K562 (cell line): Measurements from ENCODE around the gene FANCD2. TPM values are rescaled to one million over a fixed set of nuclear protein-coding genes. Genes with fewer than 3 reads are reported as not detected.

Source experiments
- ATAC-seq: fragments of 200-7000 bp; cut with Tn5 transposase; 3 replicates; pipeline ENCODE4 v1.9.1; 2020; ENCODE audit warnings: moderate library complexity
- BruUV-seq: library from RNA; stranded (reverse); fragments of 400-500 nt; replicated peaks from 2 replicates; lab custom pipeline; 2021; lab: Mats Ljungman, UMichigan
- CTCF ChIA-PET: fragments of 300-600 bp; formaldehyde crosslinking; extraction: SDS; loops from one replicate; lab custom pipeline; 2021; ENCODE audit warnings: low intra/inter-chr PET ratio; lab: Yijun Ruan, JAX
- POLR2A ChIA-PET: fragments of 300-600, 350-650 bp; sonication (Branson Sonifier 250); formaldehyde crosslinking; extraction: SDS; loops from one replicate; lab custom pipeline; 2021; ENCODE audit warnings: antibody characterized with exemption, inconsistent platforms; lab: Yijun Ruan, JAX
- DNase-seq, 4 experiments: peaks; one replicate each; pipeline versions ENCODE4 v3.0.0 to v3.0.0-alpha.2; 2011 to 2018; ENCODE audit warnings: low spot score in 3 of 4, mixed read lengths in 3 of 4; ENCODE audit errors: extremely low read depth in 1 of 4
- FAIRE-seq: peaks from 2 replicates; lab custom pipeline; 2011; peaks lifted over from hg19 to GRCh38; lab: Jason Lieb, UNC
- H2AFZ ChIP-seq: 2 replicates; pipeline ENCODE4 v1.6.0; 2011; ENCODE audit warnings: low read depth, low read length, control low read depth, inconsistent platforms
- H3K27ac ChIP-seq: fragments of 200-600 bp; 3 replicates; pipeline ENCODE4 v1.8.0; 2011; ENCODE audit warnings: low read depth, mild to moderate bottlenecking, control low read depth, inconsistent platforms, low read length, moderate library complexity, mixed read lengths; ENCODE audit errors: extremely low read depth
- H3K27me3 ChIP-seq, 2 experiments: fragments of 300-600 bp in 1 of 2; 2 replicates in 1 of 2; 3 replicates in 1 of 2; pipeline versions ENCODE4 v1.6.0 to v1.8.0; 2011; ENCODE audit warnings: inconsistent platforms in 2 of 2, low read length in 2 of 2, mild to moderate bottlenecking in 1 of 2, mixed read lengths in 1 of 2, moderate library complexity in 1 of 2; ENCODE audit not compliant: control insufficient read depth in 2 of 2, insufficient read depth in 2 of 2
- H3K36me3 ChIP-seq: fragments of 300-600 bp; 3 replicates; pipeline ENCODE4 v1.8.0; 2011; ENCODE audit warnings: mild to moderate bottlenecking, low read length, inconsistent platforms; ENCODE audit not compliant: control insufficient read depth, insufficient read depth
- H3K4me1 ChIP-seq, 2 experiments: fragments of 200-600 bp in 1 of 2; replicated peaks in 1 of 2; 2 replicates in 1 of 2; 3 replicates in 1 of 2; pipeline versions ENCODE4 v1.5.1 to v1.8.0; 2011; ENCODE audit warnings: inconsistent platforms in 2 of 2, low read length in 2 of 2, mild to moderate bottlenecking in 1 of 2, mixed read lengths in 1 of 2, moderate library complexity in 1 of 2; ENCODE audit not compliant: control insufficient read depth in 2 of 2, insufficient read depth in 2 of 2
- H3K4me2 ChIP-seq: 2 replicates; pipeline ENCODE4 v1.6.1; 2011; ENCODE audit warnings: low read length, control low read depth, inconsistent platforms, mixed read lengths; ENCODE audit not compliant: insufficient read depth
- H3K4me3 ChIP-seq: fragments of 200-600 bp; sonication (generic), shearing (Covaris generic); 2 replicates; pipeline ENCODE4 v1.5.1; 2016; ENCODE audit warnings: control low read depth, inconsistent platforms
- H3K79me2 ChIP-seq: fragments of 200-600 bp; 3 replicates; pipeline ENCODE4 v1.8.0; 2011; ENCODE audit warnings: low read length, inconsistent platforms; ENCODE audit not compliant: control insufficient read depth, insufficient read depth
- H3K9ac ChIP-seq, 2 experiments: 2 replicates each; pipeline versions ENCODE4 v1.6.0 to v1.6.1; 2011; ENCODE audit warnings: low read depth in 2 of 2, low read length in 2 of 2, control low read depth in 1 of 2, inconsistent platforms in 1 of 2, mild to moderate bottlenecking in 1 of 2, mixed read lengths in 1 of 2; ENCODE audit not compliant: insufficient read depth in 1 of 2
- H3K9me1 ChIP-seq: one replicate; pipeline ENCODE4 v1.6.0; 2011; ENCODE audit warnings: inconsistent platforms, mild to moderate bottlenecking, low read length, moderate library complexity; ENCODE audit not compliant: control insufficient read depth, insufficient read depth
- H3K9me3 ChIP-seq: replicated peaks from 2 replicates; pipeline ENCODE4 v1.5.1; 2011; ENCODE audit warnings: low read depth, low read length, inconsistent platforms; ENCODE audit not compliant: control insufficient read depth, insufficient read depth
- H4K20me1 ChIP-seq: replicated peaks from 2 replicates; pipeline ENCODE4 v1.6.1; 2011; ENCODE audit warnings: low read length, inconsistent platforms, mixed read lengths; ENCODE audit not compliant: control insufficient read depth, insufficient read depth
- ASH1L ChIP-seq: fragments of 450-650 bp; IDR thresholded peaks from 2 replicates; pipeline ENCODE4 v1.6.1; 2018; ENCODE audit warnings: borderline replicate concordance, mild to moderate bottlenecking, low read depth; ENCODE audit not compliant: partially characterized antibody
- BCOR ChIP-seq: fragments of 450-650 bp; IDR thresholded peaks from 2 replicates; pipeline ENCODE4 v1.6.1; 2016
- FOXA3 ChIP-seq, 2 experiments: fragments of 450-650 bp in 1 of 2; sonication (generic) in 1 of 2; formaldehyde crosslinking; IDR thresholded peaks in 1 of 2; conservative IDR thresholded peaks in 1 of 2; 2 replicates each; pipeline versions ENCODE4 v1.4.0 to v1.8.0; 2020 to 2022; ENCODE audit warnings: mild to moderate bottlenecking in 2 of 2, missing genetic modification reagents in 1 of 2
- KDM5B ChIP-seq: fragments of 200-600 bp; sonication (generic); IDR thresholded peaks from 2 replicates; pipeline ENCODE4 v1.6.1; 2012; ENCODE audit warnings: low read depth, mild to moderate bottlenecking, moderate library complexity, low read length, control low read depth, inconsistent platforms; ENCODE audit not compliant: insufficient replicate concordance
- MECOM ChIP-seq: fragments of 250-450 bp; sonication (Bioruptor Pico); IDR thresholded peaks from 2 replicates; pipeline ENCODE4 v1.8.0; 2022; ENCODE audit warnings: inconsistent platforms
- ZNF121 ChIP-seq: sonication (generic); formaldehyde crosslinking; conservative IDR thresholded peaks from 2 replicates; pipeline ENCODE4 v1.8.0; 2022; ENCODE audit warnings: missing genetic modification reagents
- ZZZ3 ChIP-seq: fragments of 450-650 bp; IDR thresholded peaks from 2 replicates; pipeline ENCODE4 v1.6.1; 2016; ENCODE audit warnings: antibody characterized with exemption, mild to moderate bottlenecking, moderate library complexity
- WGBS: fragments of 100-300 bp; shearing (Covaris generic); methylation state at CpG from one replicate; pipeline ENCODE4 v1.1.6; 2016; ENCODE audit warnings: low coverage, mixed read lengths; ENCODE audit not compliant: insufficient coverage; ENCODE audit errors: missing lambda C conversion rate; 5-methylcytosine and 5-hydroxymethylcytosine counted together
- in situ Hi-C: fragments of 300-500 bp; cut with MboI; formaldehyde crosslinking; loops from 4 replicates; pipeline ENCODE4 v1.15.0; 2018; ENCODE audit warnings: inconsistent platforms, mixed read lengths
- intact Hi-C: fragments of 100-400 bp; cut with micrococcal nuclease; formaldehyde crosslinking; loops from 2 replicates; pipeline ENCODE4 v1.14.2; 2022
- polyA plus RNA-seq, 8 experiments: library from polyadenylated mRNA; depleted of rRNA in 4 of 8; stranded (reverse) in 5 of 8; unstranded in 3 of 8; fragments of >200 nt; fragmentation: Nextera tagmentation in 2 of 8; fragmentation: Illumina TruSeq in 1 of 8; extraction: Ambion mirVana in 2 of 8; extraction: Trizol in 1 of 8; gene quantifications; 2 replicates each; pipeline versions ENCODE4 v1.2.1 to v1.2.3, GENCODE V29; 2011 to 2014; ENCODE audit warnings: inconsistent platforms in 1 of 8, missing spikeins in 1 of 8
- total RNA-seq, 7 experiments: library from RNA; depleted of rRNA in 6 of 7; stranded (reverse); fragments of >200 nt in 6 of 7; fragmentation: Illumina TruSeq in 2 of 7; extraction: Trizol in 2 of 7; gene quantifications; 2 replicates each; pipeline versions ENCODE4 v1.2.1 to v1.2.3, GENCODE V29; 2011 to 2021; ENCODE audit warnings: low replicate concordance in 1 of 7
- TF ChIP-seq, protein P1 (sequence below), 2 experiments: IDR thresholded peaks in 1 of 2; conservative IDR thresholded peaks in 1 of 2; 2 replicates each; pipeline ENCODE4 v1.6.1; 2016; ENCODE audit warnings: low read depth in 2 of 2, mild to moderate bottlenecking in 1 of 2, missing compliant biosample characterization in 1 of 2, missing genetic modification characterization in 1 of 2, moderate library complexity in 1 of 2
- TF ChIP-seq, protein P2 (sequence below): fragments of 250-450 bp; sonication (Bioruptor Pico); IDR thresholded peaks from 2 replicates; pipeline ENCODE4 v1.5.0; 2021; ENCODE audit warnings: mild to moderate bottlenecking, moderate library complexity

The FANCD2 gene
- total and polyA plus RNA-seq, 9 of the 15 experiments (the other 6 are each of a cell fraction or from before 2014, with no cell fraction given), result 59.4 to 137 (median 96.1) TPM

DNA sequence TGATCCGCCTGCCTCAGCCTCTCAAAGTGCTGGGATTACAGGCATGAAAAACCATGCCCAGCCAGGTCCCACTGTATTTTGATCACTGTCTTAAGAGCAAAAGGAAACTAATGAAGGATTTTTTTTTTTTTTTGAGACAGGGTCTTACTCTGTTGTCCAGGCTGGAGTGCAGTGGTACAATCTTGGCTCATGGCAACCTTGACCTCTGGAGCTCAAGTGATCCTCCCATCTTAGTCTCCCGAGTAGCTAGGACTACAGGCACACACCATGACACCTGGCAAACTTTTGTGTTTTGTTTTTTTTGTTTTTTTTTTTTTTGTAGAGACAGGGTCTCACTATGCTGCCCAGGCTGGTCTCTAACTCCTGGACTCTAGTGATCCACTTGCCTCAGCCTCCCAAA is 46.0 kb upstream of the FANCD2 start:
- ChIA-PET CTCF (no interaction called here), POLR2A (interaction anchor here (1.0 to 4.6 kb wide), 3 partner anchors 7 to 24 kb away, joined by 3 to 53 read pairs (median 20); partner anchors contain the start of gene EMC3)
- FAIRE-seq (no peak), ATAC-seq (no peak), DNase-seq (no peak)
- H3K4me3 ChIP-seq, result no peak overlapping the region
- H4K20me1 ChIP-seq, result no peaks in the 10 kb centered on the region
- WGBS, result 97% methylated on average over 2 of the region's 2 CpGs
- in situ Hi-C loops (no loop called here), intact Hi-C loops (no loop called here)
- H3K9ac ChIP-seq, result no peak overlapping the region
- H3K27me3 ChIP-seq, result no peaks in the 10 kb centered on the region
- H3K36me3 ChIP-seq, result peaks cover 61% of the 10 kb centered on the region
- peaks cover 43 to 52% of the 10 kb centered on the region in 2 experiments for H3K4me1 ChIP-seq
- BruUV-seq, result no TSS peak
- H3K4me2 ChIP-seq, result no peak overlapping the region
- H3K27ac ChIP-seq, result peak overlapping the region; percentile 99; the same call in 1 of the 3 replicates
- H3K9me3 ChIP-seq, result no peaks in the 10 kb centered on the region
- no peaks in the 10 kb centered on the region for H3K9me1 ChIP-seq
- peaks cover 83% of the 10 kb centered on the region for H3K79me2 ChIP-seq
- H2AFZ ChIP-seq, result no peak overlapping the region
- no peak for TF ChIP-seq ZZZ3
- TF ChIP-seq MECOM (CRISPR knock-in tag), result no peak
- TF ChIP-seq FOXA3 (CRISPR knock-in tag; conservative IDR thresholded peaks at IDR 0.05 in 1 of 2, IDR thresholded peaks at IDR 0.05 in 1 of 2), result no peak
- TF ChIP-seq, protein P1, sequence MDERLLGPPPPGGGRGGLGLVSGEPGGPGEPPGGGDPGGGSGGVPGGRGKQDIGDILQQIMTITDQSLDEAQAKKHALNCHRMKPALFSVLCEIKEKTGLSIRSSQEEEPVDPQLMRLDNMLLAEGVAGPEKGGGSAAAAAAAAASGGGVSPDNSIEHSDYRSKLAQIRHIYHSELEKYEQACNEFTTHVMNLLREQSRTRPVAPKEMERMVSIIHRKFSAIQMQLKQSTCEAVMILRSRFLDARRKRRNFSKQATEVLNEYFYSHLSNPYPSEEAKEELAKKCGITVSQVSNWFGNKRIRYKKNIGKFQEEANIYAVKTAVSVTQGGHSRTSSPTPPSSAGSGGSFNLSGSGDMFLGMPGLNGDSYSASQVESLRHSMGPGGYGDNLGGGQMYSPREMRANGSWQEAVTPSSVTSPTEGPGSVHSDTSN (CRISPR knock-in tag; IDR thresholded peaks at IDR 0.05; ENCODE audit: low read depth), result no peak
- TF ChIP-seq, protein P1 (tag; conservative IDR thresholded peaks at IDR 0.05; ENCODE audit: low read depth), result no peak
- TF ChIP-seq KDM5B, result no peak
- TF ChIP-seq, protein P2, sequence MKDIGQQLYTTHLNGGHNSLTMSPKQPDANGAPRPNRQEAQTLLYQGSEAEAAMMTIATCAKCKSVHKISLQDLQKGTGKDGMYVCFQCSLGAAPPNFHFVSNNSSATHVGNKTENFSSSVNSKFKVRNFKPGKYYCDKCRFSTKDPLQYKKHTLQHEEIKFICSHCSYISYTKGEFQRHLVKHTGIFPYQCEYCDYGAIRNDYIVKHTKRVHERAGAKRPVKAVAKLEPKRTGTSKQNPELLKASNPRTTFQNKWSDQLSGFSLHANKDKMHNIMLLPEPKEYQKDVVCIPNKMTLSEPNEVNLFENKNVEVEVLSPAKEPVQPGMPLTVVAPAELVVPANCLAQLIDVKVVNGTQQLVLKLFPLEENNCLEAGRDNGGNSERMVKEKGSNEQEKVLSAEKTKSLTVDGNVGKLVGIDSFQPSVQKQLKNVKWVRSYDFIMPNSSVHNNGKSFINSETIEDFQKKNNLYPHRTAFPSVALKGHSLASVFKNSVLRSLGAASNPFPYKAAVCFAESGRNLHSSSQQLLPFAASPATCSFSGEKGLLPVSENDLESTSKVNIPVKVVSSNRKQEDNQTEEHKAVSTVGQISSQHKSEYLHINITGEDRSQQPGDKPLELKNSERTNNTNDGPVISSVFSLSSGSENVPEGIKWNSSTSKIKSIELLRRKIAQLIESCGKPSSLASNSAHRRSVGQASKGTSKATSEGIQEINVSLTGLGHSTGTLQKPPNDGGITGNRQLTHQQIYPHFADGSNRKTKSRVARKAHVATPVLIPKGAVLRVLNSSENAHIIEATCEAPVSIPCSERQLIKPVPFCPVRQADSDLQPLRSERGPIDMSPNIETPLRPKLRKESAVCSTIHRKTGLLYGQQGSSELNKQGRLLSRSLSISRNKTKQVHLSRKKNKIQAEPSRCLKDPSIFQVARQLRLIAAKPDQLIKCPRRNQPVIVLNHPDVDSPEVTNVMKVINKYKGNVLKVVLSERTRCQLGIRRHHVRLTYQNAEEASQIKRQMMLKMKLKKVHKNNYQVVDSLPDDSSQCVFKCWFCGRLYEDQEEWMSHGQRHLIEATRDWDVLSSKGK (CRISPR knock-in tag), result no peak
- peak; percentile 99 for TF ChIP-seq ZNF121 (CRISPR knock-in tag)
- peak; percentile 13 for TF ChIP-seq ASH1L
- peak; percentile 55 for TF ChIP-seq BCOR
